Measurements from ENCODE around the gene SPTBN5. TPM values are rescaled to one million over a fixed set of nuclear protein-coding genes. Genes with fewer than 3 reads are reported as not detected.

SPTBN5 gene
- total RNA-seq, 1 donor from 2014 or later, result 0.49 TPM

GRCh38 chr15:41801185-41801584 lies 92.7 kb downstream of the SPTBN5 start:
- intact Hi-C loops (cut with DNase I), result no loop called here
- no peak overlapping the region for H3K4me3 ChIP-seq
- TF ChIP-seq POLR2A (IDR thresholded peaks at IDR 0.05), result no peak
- TF ChIP-seq POLR2AphosphoS5 (IDR thresholded peaks at IDR 0.05; ENCODE audit: insufficient read depth in 1 of 2, low read depth in 1 of 2), result no peak
- no peak for TF ChIP-seq CTCF (IDR thresholded peaks at IDR 0.05)
- no peak for DNase-seq (ENCODE audit: extremely low spot score in 2 of 2)
- H3K36me3 ChIP-seq, result peaks cover 0 to 13% of the 10 kb centered on the region in 2 donors
- H3K27ac ChIP-seq, result no peak overlapping the region
- H3K4me1 ChIP-seq, result peaks cover 68% of the 10 kb centered on the region
- no peaks in the 10 kb centered on the region for H3K27me3 ChIP-seq
- no peaks in the 10 kb centered on the region for H3K9me3 ChIP-seq

- Histone ChIP-seq H3K4me1 (peaks cover 68% of the 10 kb centered on the region), H3K36me3 (peaks cover 0 to 13% of the 10 kb centered on the region in 2 donors), H3K4me3 (no peak overlapping the region), H3K27me3 (no peaks in the 10 kb centered on the region), H3K27ac (no peak overlapping the region), H3K9me3 (no peaks in the 10 kb centered on the region)
- TF ChIP-seq POLR2A (IDR thresholded peaks at IDR 0.05), result no peak
- intact Hi-C loops (cut with DNase I), result no loop called here
- DNase-seq (ENCODE audit: extremely low spot score in 2 of 2), result no peak
Observed at GRCh38 chr15:41799488-41799805, 94.4 kb downstream of the SPTBN5 start.

- DNase-seq (ENCODE audit: extremely low spot score in 2 of 2), result no peak
- intact Hi-C loops (cut with DNase I), result no loop called here
- H3K27me3 ChIP-seq, result no peaks in the 10 kb centered on the region
Observed at GRCh38 chr15:41798607-41799487, 95.0 kb downstream of the SPTBN5 start.

More at GRCh38 chr15:41798607-41799487, 95.0 kb downstream of the SPTBN5 start:
- Histone ChIP-seq H3K4me1 (peaks cover 68% of the 10 kb centered on the region), H3K4me3 (no peak overlapping the region), H3K9me3 (no peaks in the 10 kb centered on the region), H3K36me3 (peaks cover 0 to 13% of the 10 kb centered on the region in 2 donors), H3K27ac (no peak overlapping the region)
- TF ChIP-seq POLR2AphosphoS5 (IDR thresholded peaks at IDR 0.05; ENCODE audit: insufficient read depth in 1 of 2, low read depth in 1 of 2) (no peak), CTCF (IDR thresholded peaks at IDR 0.05) (no peak), POLR2A (IDR thresholded peaks at IDR 0.05) (no peak)

Small RNAs within 50 kb of the gene (microRNA-seq; reads per million reads assigned to microRNA genes)
- gene MIR4310 (ENCODE audit: borderline number of aligned reads, borderline replicate concordance), result not detected

Small RNAs within 50 kb of the gene (small RNA-seq; reads per million reads assigned to genes)
- gene JMJD7-PLA2G4B (not detected), gene MIR4310 (not detected), gene RNA5SP393 (not detected)

Other genes starting within 250 kb of the SPTBN5 start
- 44.2 TPM for gene MGA, start 233.6 kb downstream of the SPTBN5 start, total RNA-seq
- gene MAPKBP1, start 119.6 kb downstream of the SPTBN5 start, total RNA-seq, result 35.8 TPM
- 26.3 TPM for gene JMJD7, start 66.0 kb downstream of the SPTBN5 start, total RNA-seq
- gene PLA2G4B, start 55.2 kb downstream of the SPTBN5 start, total RNA-seq, result 34.1 TPM
- gene EHD4, start 78.5 kb upstream of the SPTBN5 start, total RNA-seq, result 24.6 TPM
- gene PLA2G4E, start 127.0 kb upstream of the SPTBN5 start, total RNA-seq, result 8.8 TPM
- 26.5 TPM for gene PLA2G4D, start 200.5 kb upstream of the SPTBN5 start, total RNA-seq

All from vagina (tissue), 2 donors.